IPS DF 19.7 (cell line): ENCODE data around the gene ZNF397.
A peak's percentile ranks its signal among the peaks of the same experiment; 100 is the strongest.

Experiments
- DNase-seq: peaks from one replicate; pipeline ENCODE4 v3.0.0-alpha.2; 2013; ENCODE audit warnings: low read depth, low spot score

The ZNF397 gene

DNA sequence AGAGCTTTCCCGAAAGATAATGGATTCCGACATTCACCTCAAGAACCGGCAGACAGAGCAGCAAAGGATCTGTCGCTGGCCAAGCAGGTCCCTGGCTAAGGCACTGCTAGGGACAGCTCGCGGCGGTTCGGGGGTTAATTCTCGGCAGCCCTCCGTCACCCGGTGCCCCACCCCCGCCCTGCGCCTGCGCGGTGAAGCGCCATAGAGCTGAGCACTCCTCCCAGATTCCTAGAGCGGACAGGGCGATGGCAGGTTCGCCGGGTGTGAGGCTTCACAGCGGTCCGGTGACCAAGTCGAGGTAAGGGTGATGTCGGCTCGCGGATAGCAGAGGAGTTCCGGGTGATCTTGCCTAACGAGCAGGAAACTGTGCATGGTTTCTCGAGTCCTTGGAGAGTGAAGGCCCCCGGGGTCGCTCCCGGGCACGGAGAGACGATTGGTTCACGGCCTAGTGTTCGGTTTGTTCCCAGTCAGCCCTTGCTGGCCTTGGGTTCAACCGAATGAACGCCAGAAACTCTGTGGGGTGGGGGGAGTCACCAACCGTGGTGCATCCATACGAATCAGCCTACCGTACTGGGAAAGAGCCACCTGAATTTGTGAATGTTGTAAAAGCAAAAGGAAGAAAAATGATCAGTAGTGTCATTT is 49.4 kb downstream of the ZNF397 start, which contains the start of gene ZSCAN30:
Gene ZSCAN30, minus strand, starts transcription at position 136 of the 642 bp plus-strand sequence. CDS start 25,877 bp downstream, outside the sequence.
- peak; percentile 79 for DNase-seq

DNA sequence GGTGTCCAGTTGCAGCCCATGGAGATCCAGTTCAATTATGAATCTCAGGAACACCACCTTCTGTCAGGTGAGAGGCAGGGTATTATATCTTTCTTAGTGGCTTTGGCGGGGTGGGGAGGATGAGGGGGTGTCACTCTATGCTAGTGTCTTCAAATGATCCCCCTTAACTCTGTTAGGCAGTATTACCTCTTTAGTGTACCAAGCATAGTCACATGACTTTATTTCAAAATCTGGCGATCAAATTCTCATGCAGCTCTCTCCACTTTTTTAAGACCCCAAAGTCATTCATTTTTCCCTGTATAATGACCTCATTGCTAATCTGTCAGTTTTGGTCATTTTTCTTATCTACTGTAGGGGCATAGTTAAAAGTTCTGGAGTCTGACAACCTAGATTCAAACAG is 50.3 kb downstream of the ZNF397 start:
- DNase-seq = no peak

DNA sequence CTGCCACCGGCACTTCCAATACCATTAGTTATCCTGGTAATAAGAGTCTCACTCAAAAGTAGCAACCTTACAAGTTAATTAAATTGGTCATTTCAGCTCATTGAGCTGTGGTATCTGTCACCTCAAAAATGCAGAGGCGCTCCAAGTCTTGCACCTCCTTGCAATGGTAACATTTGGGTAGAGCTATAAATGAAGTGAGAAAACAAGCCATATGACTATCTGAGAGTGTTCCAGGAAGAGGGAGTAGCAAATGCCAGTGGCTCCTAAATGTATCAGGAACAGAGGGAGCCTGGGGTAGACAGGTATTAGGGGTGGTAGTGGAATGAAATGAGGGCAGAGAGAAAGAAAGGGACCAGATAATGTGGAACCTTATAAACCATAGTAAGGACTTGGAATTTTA is 55.2 kb downstream of the ZNF397 start:
- DNase-seq = no peak

DNA sequence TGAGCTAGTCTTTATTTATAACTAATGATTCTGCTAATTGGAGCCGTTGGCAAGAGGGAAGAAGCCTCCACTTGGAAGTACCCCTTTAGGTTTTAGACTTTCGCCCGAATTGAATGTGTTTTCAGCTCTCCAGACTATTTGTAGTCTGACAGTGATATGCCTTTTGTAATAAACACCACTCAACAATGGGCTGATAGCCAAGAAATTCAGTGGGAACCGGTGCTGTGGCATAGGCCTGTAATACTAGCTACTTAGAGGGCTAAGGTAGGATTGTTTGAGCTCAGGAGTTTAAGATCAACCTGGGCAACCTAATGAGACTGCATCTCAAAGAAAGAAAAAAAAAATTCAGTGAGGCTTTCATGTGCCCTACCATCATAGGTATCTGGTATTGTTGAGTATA is 62.8 kb downstream of the ZNF397 start:
- no peak for DNase-seq

DNA sequence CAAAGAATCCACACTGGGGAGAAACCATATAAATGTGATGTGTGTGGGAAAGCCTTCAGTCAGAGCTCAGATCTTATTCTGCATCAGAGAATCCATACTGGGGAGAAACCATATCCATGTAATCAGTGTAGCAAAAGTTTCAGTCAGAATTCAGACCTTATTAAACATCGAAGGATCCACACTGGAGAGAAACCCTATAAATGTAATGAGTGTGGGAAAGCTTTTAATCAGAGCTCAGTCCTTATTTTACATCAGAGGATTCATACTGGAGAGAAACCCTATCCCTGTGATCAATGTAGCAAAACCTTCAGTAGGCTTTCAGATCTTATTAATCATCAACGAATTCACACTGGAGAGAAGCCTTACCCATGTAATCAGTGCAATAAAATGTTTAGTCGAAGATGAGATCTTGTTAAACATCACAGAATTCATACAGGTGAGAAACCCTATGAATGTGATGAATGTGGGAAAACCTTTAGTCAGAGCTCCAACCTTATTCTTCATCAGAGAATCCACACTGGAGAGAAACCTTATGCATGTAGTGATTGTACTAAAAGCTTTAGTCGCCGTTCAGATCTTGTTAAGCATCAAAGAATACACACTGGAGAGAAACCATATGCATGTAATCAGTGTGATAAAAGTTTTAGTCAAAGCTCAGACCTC is 65.9 kb downstream of the ZNF397 start:
- no peak for DNase-seq
